SU-DHL-6 (cell line): ENCODE measurements around the gene PPP1R12C.

Source experiments
- CTCF ChIP-seq: fragments of 200-600 bp; sonication (generic); IDR thresholded peaks from one replicate; pipeline ENCODE4 v1.5.1; 2017; ENCODE audit warnings: antibody characterized with exemption, mild to moderate bottlenecking, low read length, moderate library complexity; ENCODE audit not compliant: insufficient read depth, poor library complexity, severe bottlenecking
- EZH2phosphoT487 ChIP-seq: fragments of 200-600 bp; sonication (generic), shearing (Covaris generic); conservative IDR thresholded peaks from 2 replicates; pipeline ENCODE4 v1.6.1; 2018; ENCODE audit warnings: mild to moderate bottlenecking, antibody characterized with exemption, low read length, moderate library complexity, mixed read lengths

GRCh38 chr19:55088021-55088451 lies 29.4 kb downstream of the PPP1R12C start:
- TF ChIP-seq CTCF: no peak
- no peak for TF ChIP-seq EZH2phosphoT487
